K562 (cell line): Measurements from ENCODE around the gene PGP. TPM values are rescaled to one million over a fixed set of nuclear protein-coding genes. Genes with fewer than 3 reads are reported as not detected.
A peak's percentile ranks its signal among the peaks of the same experiment; 100 is the strongest.

Experiments used
- ATAC-seq: fragments of 200-7000 bp; cut with Tn5 transposase; 3 replicates; pipeline ENCODE4 v1.9.1; 2020; ENCODE audit warnings: moderate library complexity
- BruUV-seq: library from RNA; stranded (reverse); fragments of 400-500 nt; replicated peaks from 2 replicates; lab custom pipeline; 2021; lab: Mats Ljungman, UMichigan
- CTCF ChIA-PET: fragments of 300-600 bp; formaldehyde crosslinking; extraction: SDS; loops from one replicate; lab custom pipeline; 2021; ENCODE audit warnings: low intra/inter-chr PET ratio; lab: Yijun Ruan, JAX
- POLR2A ChIA-PET: fragments of 300-600, 350-650 bp; sonication (Branson Sonifier 250); formaldehyde crosslinking; extraction: SDS; loops from one replicate; lab custom pipeline; 2021; ENCODE audit warnings: antibody characterized with exemption, inconsistent platforms; lab: Yijun Ruan, JAX
- DNase-seq, 4 experiments: peaks; one replicate each; pipeline versions ENCODE4 v3.0.0 to v3.0.0-alpha.2; 2011 to 2018; ENCODE audit warnings: low spot score in 3 of 4, mixed read lengths in 3 of 4; ENCODE audit errors: extremely low read depth in 1 of 4
- FAIRE-seq: peaks from 2 replicates; lab custom pipeline; 2011; peaks lifted over from hg19 to GRCh38; lab: Jason Lieb, UNC
- H2AFZ ChIP-seq: 2 replicates; pipeline ENCODE4 v1.6.0; 2011; ENCODE audit warnings: low read depth, low read length, control low read depth, inconsistent platforms
- H3K27ac ChIP-seq: fragments of 200-600 bp; 3 replicates; pipeline ENCODE4 v1.8.0; 2011; ENCODE audit warnings: low read depth, mild to moderate bottlenecking, control low read depth, inconsistent platforms, low read length, moderate library complexity, mixed read lengths; ENCODE audit errors: extremely low read depth
- H3K27me3 ChIP-seq, 2 experiments: fragments of 300-600 bp in 1 of 2; 2 replicates in 1 of 2; 3 replicates in 1 of 2; pipeline versions ENCODE4 v1.6.0 to v1.8.0; 2011; ENCODE audit warnings: inconsistent platforms in 2 of 2, low read length in 2 of 2, mild to moderate bottlenecking in 1 of 2, mixed read lengths in 1 of 2, moderate library complexity in 1 of 2; ENCODE audit not compliant: control insufficient read depth in 2 of 2, insufficient read depth in 2 of 2
- H3K36me3 ChIP-seq: fragments of 300-600 bp; 3 replicates; pipeline ENCODE4 v1.8.0; 2011; ENCODE audit warnings: mild to moderate bottlenecking, low read length, inconsistent platforms; ENCODE audit not compliant: control insufficient read depth, insufficient read depth
- H3K4me1 ChIP-seq, 2 experiments: fragments of 200-600 bp in 1 of 2; replicated peaks in 1 of 2; 2 replicates in 1 of 2; 3 replicates in 1 of 2; pipeline versions ENCODE4 v1.5.1 to v1.8.0; 2011; ENCODE audit warnings: inconsistent platforms in 2 of 2, low read length in 2 of 2, mild to moderate bottlenecking in 1 of 2, mixed read lengths in 1 of 2, moderate library complexity in 1 of 2; ENCODE audit not compliant: control insufficient read depth in 2 of 2, insufficient read depth in 2 of 2
- H3K4me2 ChIP-seq: 2 replicates; pipeline ENCODE4 v1.6.1; 2011; ENCODE audit warnings: low read length, control low read depth, inconsistent platforms, mixed read lengths; ENCODE audit not compliant: insufficient read depth
- H3K4me3 ChIP-seq: fragments of 200-600 bp; sonication (generic), shearing (Covaris generic); 2 replicates; pipeline ENCODE4 v1.5.1; 2016; ENCODE audit warnings: control low read depth, inconsistent platforms
- H3K79me2 ChIP-seq: fragments of 200-600 bp; 3 replicates; pipeline ENCODE4 v1.8.0; 2011; ENCODE audit warnings: low read length, inconsistent platforms; ENCODE audit not compliant: control insufficient read depth, insufficient read depth
- H3K9ac ChIP-seq, 2 experiments: 2 replicates each; pipeline versions ENCODE4 v1.6.0 to v1.6.1; 2011; ENCODE audit warnings: low read depth in 2 of 2, low read length in 2 of 2, control low read depth in 1 of 2, inconsistent platforms in 1 of 2, mild to moderate bottlenecking in 1 of 2, mixed read lengths in 1 of 2; ENCODE audit not compliant: insufficient read depth in 1 of 2
- H3K9me1 ChIP-seq: one replicate; pipeline ENCODE4 v1.6.0; 2011; ENCODE audit warnings: inconsistent platforms, mild to moderate bottlenecking, low read length, moderate library complexity; ENCODE audit not compliant: control insufficient read depth, insufficient read depth
- H3K9me3 ChIP-seq: replicated peaks from 2 replicates; pipeline ENCODE4 v1.5.1; 2011; ENCODE audit warnings: low read depth, low read length, inconsistent platforms; ENCODE audit not compliant: control insufficient read depth, insufficient read depth
- H4K20me1 ChIP-seq: replicated peaks from 2 replicates; pipeline ENCODE4 v1.6.1; 2011; ENCODE audit warnings: low read length, inconsistent platforms, mixed read lengths; ENCODE audit not compliant: control insufficient read depth, insufficient read depth
- EGR1 ChIP-seq: fragments of 450-650 bp; conservative IDR thresholded peaks from 2 replicates; pipeline ENCODE4 v1.6.1; 2017; ENCODE audit warnings: mild to moderate bottlenecking
- MGA ChIP-seq: fragments of 450-650 bp; IDR thresholded peaks from 2 replicates; pipeline ENCODE4 v1.6.1; 2016; ENCODE audit warnings: mild to moderate bottlenecking, moderate library complexity
- NR4A1 ChIP-seq, 2 experiments: fragments of 250-450 bp in 1 of 2; fragments of 450-650 bp in 1 of 2; sonication (Bioruptor Pico) in 1 of 2; IDR thresholded peaks; 2 replicates each; pipeline versions ENCODE4 v1.4.0 to v1.6.1; 2016 to 2020; ENCODE audit warnings: mild to moderate bottlenecking in 2 of 2, missing compliant biosample characterization in 1 of 2, missing genetic modification characterization in 1 of 2, moderate library complexity in 1 of 2
- PML ChIP-seq: IDR thresholded peaks from 2 replicates; pipeline ENCODE4 v1.6.1; 2012; ENCODE audit warnings: low read length, inconsistent platforms
- PREB ChIP-seq: sonication (generic); formaldehyde crosslinking; IDR thresholded peaks from 2 replicates; pipeline ENCODE4 v1.8.1; 2023; ENCODE audit warnings: mild to moderate bottlenecking, missing genetic modification reagents
- RFX7 ChIP-seq: fragments of 250-450 bp; sonication (Bioruptor Pico); IDR thresholded peaks from 2 replicates; pipeline ENCODE4 v1.5.1; 2021; ENCODE audit warnings: mild to moderate bottlenecking
- U2AF1 ChIP-seq: fragments of 200-400 bp; formaldehyde crosslinking; optimal IDR thresholded peaks from 2 replicates; pipeline ENCODE3; 2017; ENCODE audit warnings: mild to moderate bottlenecking, low read depth, low read length, moderate library complexity
- ZNF699 ChIP-seq: fragments of 250-450 bp; sonication (Bioruptor Pico); IDR thresholded peaks from 2 replicates; pipeline ENCODE4 v1.8.0; 2021; ENCODE audit warnings: mild to moderate bottlenecking, moderate library complexity; ENCODE audit not compliant: insufficient replicate concordance
- WGBS: fragments of 100-300 bp; shearing (Covaris generic); methylation state at CpG from one replicate; pipeline ENCODE4 v1.1.6; 2016; ENCODE audit warnings: low coverage, mixed read lengths; ENCODE audit not compliant: insufficient coverage; ENCODE audit errors: missing lambda C conversion rate; 5-methylcytosine and 5-hydroxymethylcytosine counted together
- in situ Hi-C: fragments of 300-500 bp; cut with MboI; formaldehyde crosslinking; loops from 4 replicates; pipeline ENCODE4 v1.15.0; 2018; ENCODE audit warnings: inconsistent platforms, mixed read lengths
- intact Hi-C: fragments of 100-400 bp; cut with micrococcal nuclease; formaldehyde crosslinking; loops from 2 replicates; pipeline ENCODE4 v1.14.2; 2022
- polyA plus RNA-seq, 8 experiments: library from polyadenylated mRNA; depleted of rRNA in 4 of 8; stranded (reverse) in 5 of 8; unstranded in 3 of 8; fragments of >200 nt; fragmentation: Nextera tagmentation in 2 of 8; fragmentation: Illumina TruSeq in 1 of 8; extraction: Ambion mirVana in 2 of 8; extraction: Trizol in 1 of 8; gene quantifications; 2 replicates each; pipeline versions ENCODE4 v1.2.1 to v1.2.3, GENCODE V29; 2011 to 2014; ENCODE audit warnings: inconsistent platforms in 1 of 8, missing spikeins in 1 of 8
- total RNA-seq, 7 experiments: library from RNA; depleted of rRNA in 6 of 7; stranded (reverse); fragments of >200 nt in 6 of 7; fragmentation: Illumina TruSeq in 2 of 7; extraction: Trizol in 2 of 7; gene quantifications; 2 replicates each; pipeline versions ENCODE4 v1.2.1 to v1.2.3, GENCODE V29; 2011 to 2021; ENCODE audit warnings: low replicate concordance in 1 of 7

PGP gene
- total and polyA plus RNA-seq, 9 of the 15 experiments (the other 6 are each of a cell fraction or from before 2014, with no cell fraction given), result 1.1 to 57.6 (median 19.6) TPM

GRCh38 chr16:2204416-2205103, 10.1 kb downstream of the PGP start:
- ChIA-PET CTCF (no interaction called here), POLR2A (interaction anchor here (0.5 to 1.4 kb wide), 5 partner anchors 10 to 71 kb away, joined by 3 to 15 read pairs (median 3); partner anchors contain the start of gene TRAF7)
- WGBS, result 51% methylated on average over 9 of the region's 13 CpGs
- peak overlapping the region; percentile 100 for H2AFZ ChIP-seq
- H3K9ac ChIP-seq, result peak overlapping the region; percentile 92 to 96
- H3K9me3 ChIP-seq, result no peaks in the 10 kb centered on the region
- H3K27ac ChIP-seq, result peak overlapping the region; percentile 93
- peaks cover 9 to 57% of the 10 kb centered on the region in 2 experiments; a peak in 4 of 5 replicates for H3K4me1 ChIP-seq
- peaks cover 34% of the 10 kb centered on the region for H3K79me2 ChIP-seq
- no peaks in the 10 kb centered on the region for H3K27me3 ChIP-seq
- intact Hi-C loops (no loop called here), in situ Hi-C loops (no loop called here)
- DNase-seq, result peak; percentile 42 to 53 (median 42)
- peak overlapping the region; percentile 84 for H3K4me3 ChIP-seq
- BruUV-seq, result TSS peak; percentile 81
- H3K4me2 ChIP-seq, result peak overlapping the region; percentile 92
- H4K20me1 ChIP-seq, result no peaks in the 10 kb centered on the region; the same call in 1 of the 2 replicates
- ATAC-seq, result peak; percentile 8
- H3K36me3 ChIP-seq, result peaks cover 30% of the 10 kb centered on the region; the same call in 1 of the 3 replicates
- H3K9me1 ChIP-seq, result no peaks in the 10 kb centered on the region
- FAIRE-seq, result peak; percentile 56
- TF ChIP-seq RFX7 (CRISPR knock-in tag), result 0 out of 2 replicates have a peak, but pooled peaks have one; percentile 40
- no peak for TF ChIP-seq PML
- 0 out of 2 replicates have a peak, but pooled peaks have one; percentile 20 for TF ChIP-seq NR4A1 (CRISPR knock-in tag; IDR thresholded peaks at IDR 0.05)
- TF ChIP-seq NR4A1 (tag; IDR thresholded peaks at IDR 0.05), result no peak
- TF ChIP-seq ZNF699 (CRISPR knock-in tag), result no peak
- TF ChIP-seq U2AF1, result peak; percentile 3
- 0 out of 2 replicates have a peak, but pooled peaks have one; percentile 25 for TF ChIP-seq EGR1
- 0 out of 2 replicates have a peak, but pooled peaks have one; percentile 47 for TF ChIP-seq MGA
- 0 out of 2 replicates have a peak, but pooled peaks have one; percentile 79 for TF ChIP-seq PREB (CRISPR knock-in tag)
